HG02571 (cell line): Measurements from ENCODE around the gene TULP4.
"Not testable (repeated sequence)": the region's sequence is repeated elsewhere in the genome, so short reads cannot be mapped to it uniquely, and the experiment has no call there.

ENCODE experiments used
- ATAC-seq: cut with Tn5 transposase; IDR thresholded peaks from one replicate; pipeline ENCODE4 v1.9.1; 2021; ENCODE audit warnings: mild to moderate bottlenecking, moderate library complexity; ENCODE audit not compliant: unreplicated experiment

The TULP4 gene

GRCh38 chr6:158327211-158327610, 14.9 kb downstream of the TULP4 start:
- ATAC-seq: no peak

GRCh38 chr6:158328952-158329351, 16.7 kb downstream of the TULP4 start:
- ATAC-seq: no peak

- no peak for ATAC-seq
These were observed 17.3 kb downstream of the TULP4 start for GRCh38 chr6:158329531-158329930.

- no peak for ATAC-seq
These were observed 17.8 kb downstream of the TULP4 start for GRCh38 chr6:158330016-158330415.

- ATAC-seq: no peak
These were observed 20.0 kb downstream of the TULP4 start for GRCh38 chr6:158332237-158332636.

GRCh38 chr6:158333094-158333493, 20.8 kb downstream of the TULP4 start:
- ATAC-seq: no peak

- ATAC-seq: no peak
These were observed 22.3 kb downstream of the TULP4 start for GRCh38 chr6:158334534-158334933.

GRCh38 chr6:158337332-158337731, 25.1 kb downstream of the TULP4 start:
- no peak for ATAC-seq

GRCh38 chr6:158338311-158339112, 26.2 kb downstream of the TULP4 start:
- no peak for ATAC-seq

- not testable (repeated sequence) for ATAC-seq
These were observed 26.9 kb downstream of the TULP4 start for GRCh38 chr6:158339197-158339596.

- ATAC-seq: no peak
These were observed 28.0 kb downstream of the TULP4 start for GRCh38 chr6:158340252-158340651.

- no peak for ATAC-seq
These were observed 32.3 kb downstream of the TULP4 start for GRCh38 chr6:158344534-158344933.

GRCh38 chr6:158345444-158345843, 33.2 kb downstream of the TULP4 start:
- ATAC-seq: not testable (repeated sequence)

GRCh38 chr6:158347335-158347734, 35.1 kb downstream of the TULP4 start:
- no peak for ATAC-seq

- not testable (repeated sequence) for ATAC-seq
These were observed 36.7 kb downstream of the TULP4 start for GRCh38 chr6:158348737-158349504.

- ATAC-seq: not testable (repeated sequence)
These were observed 37.4 kb downstream of the TULP4 start for GRCh38 chr6:158349505-158350275.

GRCh38 chr6:158350731-158351130, 38.5 kb downstream of the TULP4 start:
- not testable (repeated sequence) for ATAC-seq

GRCh38 chr6:158353883-158354877, 41.9 kb downstream of the TULP4 start:
- no peak for ATAC-seq

GRCh38 chr6:158356586-158357546, 44.6 kb downstream of the TULP4 start:
- ATAC-seq: no peak
